Smooth muscle cell (in vitro differentiated cells): ENCODE results near the gene NDRG2. TPM values are rescaled to one million over a fixed set of nuclear protein-coding genes. Genes with fewer than 3 reads are reported as not detected.
A peak's percentile ranks its signal among the peaks of the same experiment; 100 is the strongest.

Experiments
- DNase-seq: peaks from one replicate; lab custom pipeline; 2025; ENCODE audit not compliant: unreplicated experiment; lab: John Stamatoyannopoulos, UW
- H2AFZ ChIP-seq: fragments of 200-600 bp; sonication (generic); 2 replicates; pipeline ENCODE4 v1.6.0; 2016; ENCODE audit warnings: antibody characterized with exemption, low read depth, mild to moderate bottlenecking
- H3F3A ChIP-seq: fragments of 200-600 bp; sonication (generic); 2 replicates; pipeline ENCODE4 v1.6.0; 2017; ENCODE audit warnings: antibody characterized with exemption, low read depth
- H3K27ac ChIP-seq: fragments of 200-600 bp; sonication (generic); 2 replicates; pipeline ENCODE4 v1.5.1; 2016; ENCODE audit warnings: low read depth, mild to moderate bottlenecking
- H3K27me3 ChIP-seq: fragments of 200-600 bp; sonication (generic); 2 replicates; pipeline ENCODE4 v1.6.1; 2016; ENCODE audit warnings: low read depth, mild to moderate bottlenecking
- H3K36me3 ChIP-seq: fragments of 200-600 bp; sonication (generic); 2 replicates; pipeline ENCODE4 v1.5.1; 2016; ENCODE audit warnings: low read depth
- H3K4me1 ChIP-seq: fragments of 200-600 bp; sonication (generic); 2 replicates; pipeline ENCODE4 v1.5.1; 2016; ENCODE audit warnings: low read depth
- H3K4me2 ChIP-seq: fragments of 200-600 bp; sonication (generic); 2 replicates; pipeline ENCODE4 v1.6.0; 2016; ENCODE audit warnings: mild to moderate bottlenecking
- H3K4me3 ChIP-seq: fragments of 200-600 bp; sonication (generic); 2 replicates; pipeline ENCODE4 v1.5.1; 2016; ENCODE audit warnings: mild to moderate bottlenecking
- H3K79me2 ChIP-seq: fragments of 200-600 bp; sonication (generic); 2 replicates; pipeline ENCODE4 v1.6.0; 2016; ENCODE audit warnings: low read depth, mild to moderate bottlenecking
- H3K9ac ChIP-seq: fragments of 200-600 bp; sonication (generic); 2 replicates; pipeline ENCODE4 v1.6.0; 2016; ENCODE audit warnings: low read depth
- H3K9me3 ChIP-seq: fragments of 200-600 bp; sonication (generic); replicated peaks from 2 replicates; pipeline ENCODE4 v1.5.1; 2016; ENCODE audit warnings: low read depth
- H4K20me1 ChIP-seq: fragments of 200-600 bp; sonication (generic); 2 replicates; pipeline ENCODE4 v1.6.0; 2016; ENCODE audit warnings: low read depth
- WGBS: methylation state at CpG from one replicate; pipeline ENCODE4 v1.1.7; 2016; ENCODE audit warnings: low lambda C conversion rate; 5-methylcytosine and 5-hydroxymethylcytosine counted together
- polyA plus RNA-seq: library from polyadenylated mRNA; unstranded; fragments of >200 nt; fragmentation: Nextera tagmentation; extraction: Ambion mirVana; gene quantifications from 2 replicates; pipeline ENCODE4 v1.2.1, GENCODE V29; 2016
- total RNA-seq: library from RNA; depleted of rRNA; stranded (reverse); fragments of >200 nt; gene quantifications from 2 replicates; pipeline ENCODE4 v1.2.3, GENCODE V29; 2014
- TF ChIP-seq, protein P1 (sequence below): fragments of 200-600 bp; sonication (generic); IDR thresholded peaks from 2 replicates; pipeline ENCODE4 v1.5.1; 2017; ENCODE audit warnings: borderline replicate concordance, mild to moderate bottlenecking, antibody characterized with exemption; ENCODE audit not compliant: insufficient read depth, poor library complexity, severe bottlenecking

Gene NDRG2
- total and polyA plus RNA-seq, 2 experiments from 2014 or later = 31.1 to 48.4 TPM

GRCh38 chr14:20989787-20990600 lies 34.9 kb downstream of the NDRG2 start, which contains the start of gene METTL17:
TSS of gene METTL17 (plus strand) at chr14:20989980. CDS start at chr14:20990003, 23 bp downstream.
- H3K9me3 ChIP-seq = no peaks in the 10 kb centered on the region
- no peaks in the 10 kb centered on the region for H3K27me3 ChIP-seq
- no peaks in the 10 kb centered on the region for H4K20me1 ChIP-seq
- H3K36me3 ChIP-seq = peaks cover 11% of the 10 kb centered on the region
- peak within 1 kb of the TSS; percentile 88 for H2AFZ ChIP-seq
- peaks cover 21% of the 10 kb centered on the region for H3K4me1 ChIP-seq
- peaks cover 16% of the 10 kb centered on the region for H3F3A ChIP-seq
- peak within 1 kb of the TSS; percentile 90 for H3K27ac ChIP-seq
- DNase-seq = peak; percentile 52
- peak within 1 kb of the TSS; percentile 68 for H3K4me3 ChIP-seq
- 1% methylated on average over 40 of the region's 42 CpGs for WGBS
- peaks cover 50% of the 10 kb centered on the region for H3K79me2 ChIP-seq
- peak within 1 kb of the TSS; percentile 61 for H3K9ac ChIP-seq
- peak within 1 kb of the TSS; percentile 90 for H3K4me2 ChIP-seq
- TF ChIP-seq, protein P1, sequence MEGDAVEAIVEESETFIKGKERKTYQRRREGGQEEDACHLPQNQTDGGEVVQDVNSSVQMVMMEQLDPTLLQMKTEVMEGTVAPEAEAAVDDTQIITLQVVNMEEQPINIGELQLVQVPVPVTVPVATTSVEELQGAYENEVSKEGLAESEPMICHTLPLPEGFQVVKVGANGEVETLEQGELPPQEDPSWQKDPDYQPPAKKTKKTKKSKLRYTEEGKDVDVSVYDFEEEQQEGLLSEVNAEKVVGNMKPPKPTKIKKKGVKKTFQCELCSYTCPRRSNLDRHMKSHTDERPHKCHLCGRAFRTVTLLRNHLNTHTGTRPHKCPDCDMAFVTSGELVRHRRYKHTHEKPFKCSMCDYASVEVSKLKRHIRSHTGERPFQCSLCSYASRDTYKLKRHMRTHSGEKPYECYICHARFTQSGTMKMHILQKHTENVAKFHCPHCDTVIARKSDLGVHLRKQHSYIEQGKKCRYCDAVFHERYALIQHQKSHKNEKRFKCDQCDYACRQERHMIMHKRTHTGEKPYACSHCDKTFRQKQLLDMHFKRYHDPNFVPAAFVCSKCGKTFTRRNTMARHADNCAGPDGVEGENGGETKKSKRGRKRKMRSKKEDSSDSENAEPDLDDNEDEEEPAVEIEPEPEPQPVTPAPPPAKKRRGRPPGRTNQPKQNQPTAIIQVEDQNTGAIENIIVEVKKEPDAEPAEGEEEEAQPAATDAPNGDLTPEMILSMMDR = peak; percentile 25

DNA sequence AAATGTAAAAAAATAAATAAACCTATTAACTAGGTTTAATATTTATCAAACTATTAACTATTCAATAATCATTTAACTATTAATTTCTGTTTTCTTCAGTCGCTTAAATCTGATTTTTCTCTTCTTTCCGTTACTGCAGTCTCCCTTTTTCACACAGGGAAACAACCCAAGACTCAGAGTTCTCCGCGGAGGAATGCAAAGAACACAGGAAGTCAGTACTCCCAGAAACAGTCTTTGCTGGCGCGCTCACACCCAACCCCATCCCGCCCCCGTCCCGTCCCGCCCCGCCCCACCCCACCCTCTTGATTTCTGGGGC lies 35.4 kb downstream of the NDRG2 start:
- Histone ChIP-seq H3K27ac (peak overlapping the region; percentile 90), H3K9me3 (no peaks in the 10 kb centered on the region), H3F3A (peaks cover 16% of the 10 kb centered on the region), H3K4me2 (peak overlapping the region; percentile 90), H4K20me1 (no peaks in the 10 kb centered on the region), H3K36me3 (peaks cover 6% of the 10 kb centered on the region), H3K79me2 (peaks cover 44% of the 10 kb centered on the region), H3K4me3 (peak overlapping the region; percentile 68), H3K27me3 (no peaks in the 10 kb centered on the region), H3K9ac (peak overlapping the region; percentile 40), H3K4me1 (peaks cover 21% of the 10 kb centered on the region), H2AFZ (no peak overlapping the region)
- TF ChIP-seq, protein P1 = no peak
- WGBS = under 1% methylated on average over 11 of the region's 11 CpGs
- DNase-seq = no peak

GRCh38 chr14:20988717-20989470 lies 36.0 kb downstream of the NDRG2 start:
- peak overlapping the region; percentile 90 for H3K27ac ChIP-seq
- TF ChIP-seq, protein P1 = no peak
- no peak overlapping the region for H2AFZ ChIP-seq
- H3K9ac ChIP-seq = peak overlapping the region; percentile 40
- H3K4me1 ChIP-seq = peaks cover 21% of the 10 kb centered on the region
- H3K4me3 ChIP-seq = peak overlapping the region; percentile 68
- WGBS = 95% methylated on average over 15 of the region's 15 CpGs
- no peaks in the 10 kb centered on the region for H3K27me3 ChIP-seq
- H3K79me2 ChIP-seq = peaks cover 39% of the 10 kb centered on the region
- H3K36me3 ChIP-seq = peaks cover 4% of the 10 kb centered on the region
- no peaks in the 10 kb centered on the region for H4K20me1 ChIP-seq
- H3K4me2 ChIP-seq = peak overlapping the region; percentile 90
- H3K9me3 ChIP-seq = no peaks in the 10 kb centered on the region
- DNase-seq = no peak
- peaks cover 16% of the 10 kb centered on the region for H3F3A ChIP-seq
